Mammary epithelial cell (primary cell): Measurements from ENCODE around the gene CEP135.

Experiments
- CTCF ChIP-seq, 2 donors: IDR thresholded peaks in 1 of 2; conservative IDR thresholded peaks in 1 of 2; 2 replicates each; pipeline ENCODE4 v1.5.1; 2011 to 2012; ENCODE audit warnings: inconsistent platforms in 2 of 2, low read length in 2 of 2, mild to moderate bottlenecking in 2 of 2, control low read depth in 1 of 2, low read depth in 1 of 2; ENCODE audit not compliant: insufficient read depth in 1 of 2; ENCODE audit errors: extremely low read depth in 1 of 2
- EZH2 ChIP-seq: IDR thresholded peaks from 2 replicates; pipeline ENCODE4 v1.6.1; 2012; ENCODE audit warnings: low read length, inconsistent platforms, borderline replicate concordance

GRCh38 chr4:55910140-55910539, 38.6 kb upstream of the CEP135 start:
- TF ChIP-seq CTCF (conservative IDR thresholded peaks at IDR 0.05 in 1 of 2, IDR thresholded peaks at IDR 0.05 in 1 of 2; ENCODE audit: extremely low read depth in 1 of 2, insufficient read depth in 1 of 2, low read depth in 1 of 2, low read length in 2 of 2) (no peak), EZH2 (no peak)
